Measurements from ENCODE around the gene STK17B.

The STK17B gene

GRCh38 chr2:196183528-196184231, 12.3 kb upstream of the STK17B start:
- DNase-seq = no peak

- no peak for DNase-seq
Measured at GRCh38 chr2:196183172-196183473, 11.7 kb upstream of the STK17B start.

GRCh38 chr2:196182439-196183171, 11.2 kb upstream of the STK17B start:
- no peak for DNase-seq

GRCh38 chr2:196181484-196181883, 10.1 kb upstream of the STK17B start:
- DNase-seq = no peak

- DNase-seq = no peak
Measured at GRCh38 chr2:196177124-196177523, 5.7 kb upstream of the STK17B start.

GRCh38 chr2:196176142-196176738, 4.9 kb upstream of the STK17B start:
- no peak for DNase-seq

GRCh38 chr2:196174404-196174803, 3.0 kb upstream of the STK17B start:
- DNase-seq = no peak

GRCh38 chr2:196173505-196173904, 2.1 kb upstream of the STK17B start:
- DNase-seq = no peak

GRCh38 chr2:196172951-196173350, 1.6 kb upstream of the STK17B start:
- DNase-seq = no peak

- no peak for DNase-seq
Measured at GRCh38 chr2:196171946-196172345, 568 bp upstream of the STK17B start.

GRCh38 chr2:196170606-196171247, 651 bp downstream of the STK17B start:
- DNase-seq = peak; percentile 76

- peak; percentile 48 for DNase-seq
Measured at GRCh38 chr2:196170213-196170605, 1.2 kb downstream of the STK17B start.

GRCh38 chr2:196169516-196169915, 1.9 kb downstream of the STK17B start:
- DNase-seq = no peak

GRCh38 chr2:196168181-196168580, 3.2 kb downstream of the STK17B start:
- DNase-seq = no peak

- DNase-seq = no peak
Measured at GRCh38 chr2:196167666-196168065, 3.7 kb downstream of the STK17B start.

- DNase-seq = no peak
Measured at GRCh38 chr2:196166876-196167275, 4.5 kb downstream of the STK17B start.

- DNase-seq = no peak
Measured at GRCh38 chr2:196165016-196165415, 6.4 kb downstream of the STK17B start.

- no peak for DNase-seq
Measured at GRCh38 chr2:196163285-196163684, 8.1 kb downstream of the STK17B start.

GRCh38 chr2:196162586-196163175, 8.7 kb downstream of the STK17B start:
- no peak for DNase-seq

- DNase-seq = no peak
Measured at GRCh38 chr2:196160946-196161345, 10.4 kb downstream of the STK17B start.

- DNase-seq = no peak
Measured at GRCh38 chr2:196160101-196160500, 11.3 kb downstream of the STK17B start.

GRCh38 chr2:196159221-196159892, 12.0 kb downstream of the STK17B start:
- DNase-seq = no peak

GRCh38 chr2:196155575-196155974, 15.8 kb downstream of the STK17B start:
- DNase-seq = no peak

All from right forelimb (tissue), 1 donor.